HG02981 (cell line): ENCODE results near the gene RBM12.
"Not testable (repeated sequence)": the region's sequence is repeated elsewhere in the genome, so short reads cannot be mapped to it uniquely, and the experiment has no call there.

Experiments
- ATAC-seq: cut with Tn5 transposase; IDR thresholded peaks from one replicate; pipeline ENCODE4 v1.9.1; 2021; ENCODE audit warnings: mild to moderate bottlenecking, moderate library complexity; ENCODE audit not compliant: unreplicated experiment

The RBM12 gene

GRCh38 chr20:35699127-35699956 lies 34.6 kb upstream of the RBM12 start, which contains the start of the genes NFS1 and ROMO1:
NFS1 (minus strand) TSS chr20:35699352; CDS start chr20:35699288, 64 bp downstream.
ROMO1 (plus strand) TSS chr20:35699405; CDS start chr20:35699633, 228 bp downstream.
- ATAC-seq = peak; percentile 74

DNA sequence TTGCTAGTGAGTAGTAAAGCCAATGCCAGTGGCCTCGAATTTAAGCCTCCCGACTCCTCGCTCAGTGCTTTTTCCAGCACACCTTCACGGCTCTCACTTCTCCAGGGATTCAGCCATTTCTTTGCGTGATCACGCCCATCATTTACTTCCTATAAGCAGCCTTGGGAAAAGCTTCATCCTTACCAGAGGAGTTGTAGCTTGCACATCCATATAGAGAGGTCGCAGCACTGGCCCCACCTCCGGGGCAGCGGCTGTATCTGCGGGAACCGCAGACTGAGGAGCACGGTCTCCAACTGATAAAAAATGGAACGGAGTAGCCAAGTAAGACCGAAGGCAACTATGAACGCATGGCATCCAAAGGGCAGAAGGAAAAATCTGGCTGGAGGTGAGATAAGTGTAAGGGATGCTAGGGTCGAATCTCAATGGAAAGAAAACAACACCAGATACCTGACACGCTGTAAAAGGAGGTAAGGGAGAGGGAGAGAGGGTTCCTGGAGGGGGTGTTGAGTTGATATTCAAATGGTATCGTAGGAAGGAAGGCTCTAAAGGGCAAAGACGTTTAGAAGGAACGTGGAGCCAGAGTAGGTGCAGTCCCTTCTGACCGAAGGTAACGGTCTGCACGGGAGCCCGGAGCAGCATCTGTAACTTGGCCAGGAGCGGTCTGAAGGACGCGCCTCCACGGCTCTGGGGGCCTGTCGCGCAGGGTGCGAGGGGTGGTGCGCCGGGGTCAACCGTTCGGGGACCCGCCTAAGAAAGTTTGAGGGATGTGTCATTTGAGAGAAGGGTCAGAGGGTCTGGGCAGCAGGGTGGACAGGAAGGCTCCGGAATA lies 33.8 kb upstream of the RBM12 start:
- peak; percentile 21 for ATAC-seq

DNA sequence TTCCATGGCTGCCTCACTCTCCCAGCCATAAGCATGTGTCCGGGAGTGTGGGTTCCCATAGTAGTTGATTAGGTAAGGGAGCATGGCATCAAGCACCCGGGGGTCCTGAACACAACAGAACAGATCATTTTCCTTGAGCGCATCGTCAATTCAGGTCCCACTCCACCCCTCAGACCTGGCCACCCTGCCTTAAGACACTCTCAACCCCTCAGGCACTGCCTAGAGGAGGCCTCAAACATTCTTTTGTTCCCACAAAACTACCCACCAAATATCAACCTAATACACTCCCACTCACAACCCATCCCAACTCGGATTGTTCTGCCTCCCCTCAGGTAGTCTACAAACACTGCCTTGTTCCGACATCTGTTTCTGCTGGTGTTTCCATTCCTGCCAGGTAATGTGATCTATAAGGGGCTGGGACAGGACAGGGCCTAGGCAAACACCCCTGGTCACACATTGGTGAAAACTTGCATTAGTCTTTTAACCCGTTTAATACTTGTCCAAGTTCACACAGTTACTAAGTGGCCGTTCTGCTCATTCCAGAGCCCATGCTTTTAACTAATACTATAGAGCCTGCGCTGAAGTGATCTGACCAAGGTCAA lies 33.1 kb upstream of the RBM12 start:
- no peak for ATAC-seq

DNA sequence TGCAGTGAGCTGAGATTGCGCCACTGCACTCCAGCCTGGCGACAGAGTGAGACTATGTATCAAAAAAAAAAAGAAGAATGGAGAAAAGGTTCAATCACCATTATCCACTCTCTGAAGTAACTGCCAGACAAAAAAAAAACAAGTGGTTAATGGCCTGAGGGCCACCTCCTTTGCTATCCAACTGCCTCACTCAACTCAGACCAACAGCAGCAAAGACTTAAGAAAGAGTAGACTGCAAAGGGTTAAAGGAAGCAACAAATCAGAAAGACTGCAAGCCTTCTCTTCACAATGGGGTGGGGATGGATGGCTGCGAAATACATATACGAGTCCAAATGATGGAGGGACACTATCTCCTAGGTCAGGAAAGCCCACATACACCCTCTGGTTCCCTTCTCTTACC lies 31.3 kb upstream of the RBM12 start:
- ATAC-seq = no peak

GRCh38 chr20:35695245-35695749 lies 30.6 kb upstream of the RBM12 start:
- ATAC-seq = no peak

- no peak for ATAC-seq
Measured at GRCh38 chr20:35690265-35690664, 25.6 kb upstream of the RBM12 start.

DNA sequence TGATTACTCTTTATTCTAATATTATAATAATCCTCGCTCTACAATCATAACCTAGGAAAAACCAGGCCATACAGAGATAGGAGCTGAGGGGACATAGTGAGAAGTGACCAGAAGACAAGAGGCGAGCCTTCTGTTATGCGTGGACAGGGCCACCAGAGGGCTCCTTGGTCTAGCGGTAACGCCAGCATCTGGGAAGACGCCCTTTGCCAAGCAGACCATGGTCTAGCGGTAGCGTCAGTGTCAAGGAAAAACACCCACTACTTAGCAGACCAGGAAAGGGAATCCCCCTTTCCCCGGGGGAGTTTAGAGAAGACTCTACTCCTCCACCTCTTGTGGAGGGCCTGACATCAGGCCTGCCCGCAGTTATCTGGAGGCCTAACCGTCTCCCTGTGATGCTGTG lies 22.2 kb upstream of the RBM12 start:
- ATAC-seq = not testable (repeated sequence)

DNA sequence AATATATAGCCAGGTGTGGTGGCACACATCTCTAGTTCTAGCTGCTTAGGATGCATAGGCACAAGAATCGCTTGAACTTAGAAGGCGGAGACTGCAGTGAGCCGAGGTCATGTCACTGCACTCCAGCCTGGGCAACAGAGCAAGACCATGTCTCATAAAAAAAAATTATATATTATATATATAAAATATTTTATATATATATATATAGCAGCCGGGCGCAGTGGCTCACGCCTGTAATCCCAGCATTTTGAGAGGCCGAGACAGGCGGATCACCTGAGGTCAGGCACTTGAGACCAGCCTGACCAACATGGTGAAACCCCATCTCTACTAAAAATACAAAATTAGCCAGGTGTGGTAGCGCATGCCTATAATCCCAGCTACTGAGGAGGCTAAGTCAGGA lies 20.7 kb upstream of the RBM12 start:
- not testable (repeated sequence) for ATAC-seq

GRCh38 chr20:35681960-35682359 lies 17.3 kb upstream of the RBM12 start:
- no peak for ATAC-seq

- ATAC-seq = no peak
Measured at GRCh38 chr20:35680452-35681183, 15.9 kb upstream of the RBM12 start.

- no peak for ATAC-seq
Measured at GRCh38 chr20:35674921-35675320, 10.2 kb upstream of the RBM12 start.

- no peak for ATAC-seq
Measured at GRCh38 chr20:35673884-35674283, 9.2 kb upstream of the RBM12 start.

- no peak for ATAC-seq
Measured at GRCh38 chr20:35669681-35670080, 5.0 kb upstream of the RBM12 start.

- ATAC-seq = no peak
Measured at GRCh38 chr20:35669221-35669620, 4.5 kb upstream of the RBM12 start.

GRCh38 chr20:35665949-35666288 lies 1.2 kb upstream of the RBM12 start:
- no peak for ATAC-seq

- ATAC-seq = peak; percentile 15
Measured at GRCh38 chr20:35663516-35664465, 909 bp downstream of the RBM12 start.

- no peak for ATAC-seq
Measured at GRCh38 chr20:35662551-35662950, 2.1 kb downstream of the RBM12 start.

GRCh38 chr20:35661908-35662307 lies 2.8 kb downstream of the RBM12 start:
- no peak for ATAC-seq

GRCh38 chr20:35661053-35661452 lies 3.6 kb downstream of the RBM12 start:
- no peak for ATAC-seq
